Endothelial cell of umbilical vein (primary cell): ENCODE results near the gene NMT2. TPM values are rescaled to one million over a fixed set of nuclear protein-coding genes. Genes with fewer than 3 reads are reported as not detected.

Experiments used
- BruUV-seq: library from RNA; stranded (reverse); fragments of 400-500 nt; replicated peaks from 2 replicates; lab custom pipeline; 2021; lab: Mats Ljungman, UMichigan
- CTCF ChIA-PET: fragments of 300-600, 350-600 bp; sonication (Branson Sonifier 250); formaldehyde crosslinking; loops from one replicate; lab custom pipeline; 2021; ENCODE audit warnings: antibody characterized with exemption, inconsistent platforms; lab: Charles Lee
- POLR2A ChIA-PET: fragments of 300-600, 350-600 bp; sonication (Branson Sonifier 250); formaldehyde crosslinking; loops from one replicate; lab custom pipeline; 2021; ENCODE audit warnings: antibody characterized with exemption, inconsistent platforms; lab: Charles Lee
- DNase-seq: peaks from one replicate; pipeline ENCODE4 v3.0.0-alpha.2; 2011; ENCODE audit warnings: low read depth, low spot score
- FAIRE-seq: peaks from 2 replicates; lab custom pipeline; 2011; peaks lifted over from hg19 to GRCh38; lab: Jason Lieb, UNC
- H2AFZ ChIP-seq: 2 replicates; pipeline ENCODE4 v1.6.0; 2012; ENCODE audit warnings: low read depth, low read length, control low read depth, inconsistent platforms
- H3K27ac ChIP-seq: 2 replicates; pipeline ENCODE4 v1.5.1; 2011; ENCODE audit warnings: low read depth, mild to moderate bottlenecking, control low read depth, low read length, moderate library complexity; ENCODE audit not compliant: insufficient read depth
- H3K27me3 ChIP-seq, 2 experiments: 2 replicates each; pipeline versions ENCODE4 v1.6.0 to v1.6.1; 2011; ENCODE audit warnings: low read length in 2 of 2, mixed read lengths in 1 of 2; ENCODE audit not compliant: control insufficient read depth in 2 of 2, insufficient read depth in 2 of 2
- H3K36me3 ChIP-seq, 2 experiments: 2 replicates in 1 of 2; 3 replicates in 1 of 2; pipeline ENCODE4 v1.5.1; 2011; ENCODE audit warnings: low read length in 2 of 2, mild to moderate bottlenecking in 1 of 2, moderate library complexity in 1 of 2; ENCODE audit not compliant: control insufficient read depth in 2 of 2, insufficient read depth in 2 of 2; ENCODE audit errors: extremely low read depth in 1 of 2
- H3K4me1 ChIP-seq: 3 replicates; pipeline ENCODE4 v1.5.1; 2011; ENCODE audit warnings: mild to moderate bottlenecking, low read length; ENCODE audit not compliant: control insufficient read depth, insufficient read depth; ENCODE audit errors: extremely low read depth
- H3K4me2 ChIP-seq: 2 replicates; pipeline ENCODE4 v1.6.1; 2011; ENCODE audit warnings: low read length, control low read depth, mixed read lengths; ENCODE audit not compliant: insufficient read depth
- H3K4me3 ChIP-seq, 3 experiments: fragments of 200-600 bp in 1 of 3; sonication (generic), shearing (Covaris generic) in 1 of 3; replicated peaks in 1 of 3; 2 replicates each; pipeline ENCODE4 v1.5.1; 2011 to 2016; ENCODE audit warnings: control low read depth in 3 of 3, low read length in 3 of 3, mild to moderate bottlenecking in 2 of 3, inconsistent platforms in 1 of 3, low read depth in 1 of 3, moderate library complexity in 1 of 3; ENCODE audit not compliant: insufficient read depth in 1 of 3
- H3K79me2 ChIP-seq: 2 replicates; pipeline ENCODE4 v1.6.0; 2012; ENCODE audit warnings: low read length, inconsistent platforms; ENCODE audit not compliant: control insufficient read depth, insufficient read depth
- H3K9ac ChIP-seq: replicated peaks from 2 replicates; pipeline ENCODE3; 2011; ENCODE audit warnings: low read length, control low read depth; ENCODE audit not compliant: insufficient read depth; ENCODE audit errors: extremely low read depth
- H3K9me1 ChIP-seq: replicated peaks from 3 replicates; pipeline ENCODE4 v1.6.0; 2011; ENCODE audit warnings: mild to moderate bottlenecking, low read length; ENCODE audit not compliant: control insufficient read depth, insufficient read depth; ENCODE audit errors: extremely low read depth
- H3K9me3 ChIP-seq: replicated peaks from 2 replicates; pipeline ENCODE4 v1.5.1; 2012; ENCODE audit warnings: low read length, inconsistent platforms; ENCODE audit not compliant: control insufficient read depth, insufficient read depth
- H4K20me1 ChIP-seq: replicated peaks from 2 replicates; pipeline ENCODE3; 2011; ENCODE audit warnings: mild to moderate bottlenecking, low read length; ENCODE audit not compliant: control insufficient read depth, insufficient read depth; ENCODE audit errors: extremely low read depth
- EZH2 ChIP-seq: IDR thresholded peaks from 2 replicates; pipeline ENCODE4 v1.6.1; 2012; ENCODE audit warnings: borderline replicate concordance, low read depth, mild to moderate bottlenecking, moderate library complexity, low read length, inconsistent platforms; ENCODE audit not compliant: severe bottlenecking
- FOS ChIP-seq: IDR thresholded peaks from 2 replicates; pipeline ENCODE4 v1.6.1; 2011; ENCODE audit warnings: mild to moderate bottlenecking, low read length, moderate library complexity, borderline replicate concordance; ENCODE audit not compliant: insufficient read depth
- GATA2 ChIP-seq: IDR thresholded peaks from 2 replicates; pipeline ENCODE4 v1.7.0; 2011; ENCODE audit warnings: low read depth, mild to moderate bottlenecking, moderate library complexity, mixed read lengths, low read length; ENCODE audit not compliant: insufficient read length, insufficient read depth
- JUN ChIP-seq: IDR thresholded peaks from 2 replicates; pipeline ENCODE4 v1.6.1; 2011; ENCODE audit warnings: borderline replicate concordance, low read depth; ENCODE audit not compliant: insufficient read length, insufficient read depth
- MYC ChIP-seq: IDR thresholded peaks from one replicate; pipeline ENCODE4 v1.6.1; 2011; ENCODE audit warnings: mild to moderate bottlenecking, low read depth, low read length
- POLR2A ChIP-seq: IDR thresholded peaks from 2 replicates; pipeline ENCODE4 v1.6.1; 2012; ENCODE audit warnings: low read depth, mild to moderate bottlenecking, control low read depth, low read length
- POLR2AphosphoS5 ChIP-seq: IDR thresholded peaks from 2 replicates; pipeline ENCODE4 v1.6.1; 2012; ENCODE audit warnings: low read depth, mild to moderate bottlenecking, control low read depth, low read length, moderate library complexity; ENCODE audit not compliant: insufficient read depth
- dilution Hi-C: fragments of 300-500 bp; cut with MboI; formaldehyde crosslinking; loops from one replicate; pipeline ENCODE4 v1.15.0; 2019; ENCODE audit warnings: low sequenced_read_pairs; ENCODE audit not compliant: extremely low pct_ligation_motif_present
- intact Hi-C: fragments of 100-400 bp; cut with micrococcal nuclease; formaldehyde crosslinking; loops from one replicate; pipeline ENCODE4 v1.10.0; 2022
- polyA plus RNA-seq, 4 experiments: library from polyadenylated mRNA; depleted of rRNA in 3 of 4; stranded (reverse) in 3 of 4; unstranded in 1 of 4; fragments of >200 nt; gene quantifications; 2 replicates each; pipeline versions ENCODE4 v1.2.1 to v1.2.3, GENCODE V29; 2011 to 2012; ENCODE audit warnings: missing spikeins in 1 of 4
- total RNA-seq: library from RNA; stranded (reverse); gene quantifications from 2 replicates; pipeline ENCODE4 v1.2.3, GENCODE V29; 2021
- TF ChIP-seq, protein P1 (sequence below): IDR thresholded peaks from 2 replicates; pipeline ENCODE4 v1.6.1; 2011; ENCODE audit not compliant: insufficient read depth, insufficient read length
- TF ChIP-seq, protein P2 (sequence below), 2 donors: IDR thresholded peaks; 1 replicate in 1 of 2; 2 replicates in 1 of 2; pipeline ENCODE4 v1.5.1; 2011; ENCODE audit warnings: low read length in 2 of 2, mild to moderate bottlenecking in 2 of 2, moderate library complexity in 2 of 2, control low read depth in 1 of 2, inconsistent platforms in 1 of 2, low read depth in 1 of 2; ENCODE audit not compliant: insufficient read depth in 1 of 2; ENCODE audit errors: extremely low read depth in 1 of 2

NMT2 gene
- total and polyA plus RNA-seq, 2 donors (not counting 3 experiments of a cell fraction or from before 2014, with no cell fraction given): 39.0 to 109 TPM

DNA sequence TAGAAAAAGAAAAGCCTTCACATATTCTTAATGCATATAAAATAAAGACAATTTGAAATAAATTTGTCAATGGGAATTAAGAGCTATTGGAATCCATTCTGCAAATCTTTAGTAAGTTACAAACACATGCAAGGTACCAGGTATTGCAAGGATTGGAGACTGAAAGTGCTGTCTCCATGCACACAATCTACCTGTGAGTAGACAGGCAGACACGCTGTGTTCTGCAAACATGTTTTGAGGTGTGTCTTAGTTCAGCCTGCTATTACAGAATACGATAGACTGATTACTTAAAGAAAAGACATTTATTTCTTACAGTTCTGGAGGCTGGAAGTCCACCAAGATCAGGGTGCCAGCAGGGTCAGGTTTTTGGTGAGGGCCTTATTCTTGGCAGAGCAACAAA is 10.0 kb downstream of the NMT2 start:
- Histone ChIP-seq H3K9me3 (no peaks in the 10 kb centered on the region), H2AFZ (no peak overlapping the region), H3K4me1 (peaks cover 18% of the 10 kb centered on the region), H4K20me1 (peaks cover 13% of the 10 kb centered on the region), H3K9ac (no peak overlapping the region), H3K27ac (no peak overlapping the region), H3K4me2 (no peak overlapping the region), H3K36me3 (peaks cover 0 to 3% of the 10 kb centered on the region in 2 experiments), H3K9me1 (no peaks in the 10 kb centered on the region), H3K27me3 (no peaks in the 10 kb centered on the region), H3K4me3 (no peak overlapping the region), H3K79me2 (peaks cover 90% of the 10 kb centered on the region)
- BruUV-seq: no TSS peak
- DNase-seq: no peak
- POLR2A ChIA-PET: no interaction called here
- TF ChIP-seq POLR2AphosphoS5 (no peak), GATA2 (no peak), JUN (no peak), MYC (no peak), FOS (no peak), EZH2 (no peak), POLR2A (no peak)
- TF ChIP-seq, protein P1, sequence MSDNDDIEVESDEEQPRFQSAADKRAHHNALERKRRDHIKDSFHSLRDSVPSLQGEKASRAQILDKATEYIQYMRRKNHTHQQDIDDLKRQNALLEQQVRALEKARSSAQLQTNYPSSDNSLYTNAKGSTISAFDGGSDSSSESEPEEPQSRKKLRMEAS: no peak
- TF ChIP-seq, protein P2, sequence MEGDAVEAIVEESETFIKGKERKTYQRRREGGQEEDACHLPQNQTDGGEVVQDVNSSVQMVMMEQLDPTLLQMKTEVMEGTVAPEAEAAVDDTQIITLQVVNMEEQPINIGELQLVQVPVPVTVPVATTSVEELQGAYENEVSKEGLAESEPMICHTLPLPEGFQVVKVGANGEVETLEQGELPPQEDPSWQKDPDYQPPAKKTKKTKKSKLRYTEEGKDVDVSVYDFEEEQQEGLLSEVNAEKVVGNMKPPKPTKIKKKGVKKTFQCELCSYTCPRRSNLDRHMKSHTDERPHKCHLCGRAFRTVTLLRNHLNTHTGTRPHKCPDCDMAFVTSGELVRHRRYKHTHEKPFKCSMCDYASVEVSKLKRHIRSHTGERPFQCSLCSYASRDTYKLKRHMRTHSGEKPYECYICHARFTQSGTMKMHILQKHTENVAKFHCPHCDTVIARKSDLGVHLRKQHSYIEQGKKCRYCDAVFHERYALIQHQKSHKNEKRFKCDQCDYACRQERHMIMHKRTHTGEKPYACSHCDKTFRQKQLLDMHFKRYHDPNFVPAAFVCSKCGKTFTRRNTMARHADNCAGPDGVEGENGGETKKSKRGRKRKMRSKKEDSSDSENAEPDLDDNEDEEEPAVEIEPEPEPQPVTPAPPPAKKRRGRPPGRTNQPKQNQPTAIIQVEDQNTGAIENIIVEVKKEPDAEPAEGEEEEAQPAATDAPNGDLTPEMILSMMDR (IDR thresholded peaks at IDR 0.05; ENCODE audit: extremely low read depth in 1 of 2, insufficient read depth in 1 of 2, low read depth in 1 of 2, low read length in 2 of 2): no peak
- intact Hi-C loops: no loop called here
- dilution Hi-C loops: no loop called here
- CTCF ChIA-PET: interaction anchor here (1.2 kb wide), 1 partner anchor 212 kb away, joined by 3 read pairs; the partner anchor contains the start of gene FAM171A1
- no peak for FAIRE-seq
